PC-3 (cell line): Measurements from ENCODE around the gene USF3. TPM values are rescaled to one million over a fixed set of nuclear protein-coding genes. Genes with fewer than 3 reads are reported as not detected.

ENCODE experiments used
- ATAC-seq: fragments of 200-7000 bp; cut with Tn5 transposase; 2 replicates; pipeline ENCODE4 v1.9.1; 2020; ENCODE audit warnings: mild to moderate bottlenecking, moderate library complexity
- BruUV-seq: library from RNA; stranded (reverse); fragments of 400-500 nt; replicated peaks from 2 replicates; lab custom pipeline; 2021; lab: Mats Ljungman, UMichigan
- CTCF ChIA-PET: fragments of 300-600 bp; sonication (Branson Sonifier 250); formaldehyde crosslinking; loops from one replicate; lab custom pipeline; 2022; ENCODE audit warnings: antibody characterized with exemption; lab: Charles Lee
- POLR2A ChIA-PET: fragments of 300-600 bp; sonication (Branson Sonifier 250); formaldehyde crosslinking; loops from one replicate; lab custom pipeline; 2022; ENCODE audit warnings: antibody characterized with exemption; ENCODE audit not compliant: unreplicated experiment; lab: Charles Lee
- DNase-seq: peaks from one replicate; pipeline ENCODE4 v3.0.0-alpha.2; 2015
- H2AFZ ChIP-seq: fragments of 300-600 bp; sonication (generic); 2 replicates; pipeline ENCODE4 v1.6.0; 2016; ENCODE audit warnings: antibody characterized with exemption, low read length
- H3F3A ChIP-seq: fragments of 300-600 bp; sonication (generic); one replicate; pipeline ENCODE4 v1.6.0; 2017; ENCODE audit warnings: antibody characterized with exemption, low read length, control low read depth, mild to moderate bottlenecking; ENCODE audit not compliant: unreplicated experiment
- H3K27ac ChIP-seq: fragments of 300-600 bp; sonication (generic); 2 replicates; pipeline ENCODE4 v1.5.1; 2016; ENCODE audit warnings: mild to moderate bottlenecking, low read length
- H3K27me3 ChIP-seq: fragments of 300-600 bp; sonication (generic); 2 replicates; pipeline ENCODE4 v1.6.1; 2016; ENCODE audit warnings: low read length, mixed read lengths
- H3K36me3 ChIP-seq: fragments of 300-600 bp; sonication (generic); 2 replicates; pipeline ENCODE4 v1.6.1; 2016; ENCODE audit warnings: low read depth, mixed run types, low read length, mixed read lengths
- H3K4me1 ChIP-seq: fragments of 300-600 bp; sonication (generic); 2 replicates; pipeline ENCODE4 v1.5.1; 2016; ENCODE audit warnings: low read length; ENCODE audit not compliant: insufficient read depth
- H3K4me2 ChIP-seq: fragments of 300-600 bp; sonication (generic); 2 replicates; pipeline ENCODE4 v1.6.0; 2016; ENCODE audit warnings: low read length
- H3K4me3 ChIP-seq: fragments of 300-600 bp; sonication (generic); 2 replicates; pipeline ENCODE4 v1.5.1; 2016; ENCODE audit warnings: mild to moderate bottlenecking, low read length, mixed read lengths
- H3K79me2 ChIP-seq: fragments of 300-600 bp; sonication (generic); 2 replicates; pipeline ENCODE4 v1.6.1; 2017; ENCODE audit warnings: low read length, mixed read lengths
- H3K9ac ChIP-seq: fragments of 300-600 bp; sonication (generic); 2 replicates; pipeline ENCODE4 v1.6.0; 2016; ENCODE audit warnings: mild to moderate bottlenecking, low read length
- H3K9me2 ChIP-seq: fragments of 300-600 bp; sonication (generic); replicated peaks from 2 replicates; pipeline ENCODE4 v1.6.1; 2016; ENCODE audit warnings: mixed run types, low read length, mixed read lengths
- H3K9me3 ChIP-seq: fragments of 300-600 bp; sonication (generic); 2 replicates; pipeline ENCODE4 v1.6.1; 2016; ENCODE audit warnings: low read length, mixed read lengths
- H4K20me1 ChIP-seq: fragments of 300-600 bp; sonication (generic); 2 replicates; pipeline ENCODE4 v1.6.1; 2016; ENCODE audit warnings: low read length, mixed read lengths
- CTCF ChIP-seq: fragments of 300-600 bp; sonication (generic); conservative IDR thresholded peaks from 2 replicates; pipeline ENCODE4 v1.5.1; 2017; ENCODE audit warnings: antibody characterized with exemption, low read depth, mild to moderate bottlenecking, low read length
- EZH2 ChIP-seq: fragments of 300-600 bp; sonication (generic); IDR thresholded peaks from one replicate; pipeline ENCODE4 v1.6.1; 2017; ENCODE audit warnings: antibody characterized with exemption, mild to moderate bottlenecking, low read length; ENCODE audit not compliant: unreplicated experiment
- EZH2phosphoT487 ChIP-seq: fragments of 300-600 bp; sonication (generic); IDR thresholded peaks from 2 replicates; pipeline ENCODE4 v1.6.1; 2018; ENCODE audit warnings: mild to moderate bottlenecking, antibody characterized with exemption, low read length, borderline replicate concordance
- intact Hi-C: fragments of 100-400 bp; cut with micrococcal nuclease; formaldehyde crosslinking; loops from 2 replicates; pipeline ENCODE4 v1.9.0; 2023
- total RNA-seq: library from RNA; depleted of rRNA; stranded (reverse); fragments of >200 nt; gene quantifications from 2 replicates; pipeline ENCODE4 v1.2.3, GENCODE V29; 2014

Gene USF3
- total RNA-seq, 1 experiment from 2014 or later, result 10.5 TPM

GRCh38 chr3:113717818-113718217 is 21.4 kb upstream of the USF3 start:
- peaks cover 4% of the 10 kb centered on the region; the same call in 1 of the 2 replicates for H3K79me2 ChIP-seq
- ChIA-PET POLR2A (no interaction called here), CTCF (no interaction called here)
- H3K4me2 ChIP-seq, result no peak overlapping the region
- BruUV-seq, result no TSS peak
- H3K27me3 ChIP-seq, result no peaks in the 10 kb centered on the region
- no peak overlapping the region for H3K4me3 ChIP-seq
- TF ChIP-seq CTCF (no peak), EZH2phosphoT487 (no peak), EZH2 (no peak)
- H3K36me3 ChIP-seq, result peaks cover 51% of the 10 kb centered on the region
- H2AFZ ChIP-seq, result no peak overlapping the region
- DNase-seq, result peak; percentile 28
- peaks cover 5% of the 10 kb centered on the region; the same call in 1 of the 2 replicates for H3K4me1 ChIP-seq
- H3K9me3 ChIP-seq, result no peaks in the 10 kb centered on the region
- intact Hi-C loops, result no loop called here
- H3K27ac ChIP-seq, result no peak overlapping the region
- no peak overlapping the region for H3K9ac ChIP-seq
- peak; percentile 37 for ATAC-seq
- H4K20me1 ChIP-seq, result 0 out of 2 replicates have a peak, but pooled peaks cover 3% of the 10 kb centered on the region
- H3F3A ChIP-seq, result no peaks in the 10 kb centered on the region
- no peaks in the 10 kb centered on the region for H3K9me2 ChIP-seq

GRCh38 chr3:113717308-113717707 is 20.9 kb upstream of the USF3 start:
- BruUV-seq, result no TSS peak
- Histone ChIP-seq H3K9me2 (no peaks in the 10 kb centered on the region), H3K79me2 (peaks cover 1% of the 10 kb centered on the region; the same call in 1 of the 2 replicates), H3K4me1 (peaks cover 9% of the 10 kb centered on the region; the same call in 1 of the 2 replicates), H3K27ac (no peak overlapping the region), H3K9ac (no peak overlapping the region), H3K4me2 (no peak overlapping the region), H3K4me3 (no peak overlapping the region), H3F3A (no peaks in the 10 kb centered on the region), H3K36me3 (peaks cover 47% of the 10 kb centered on the region), H3K9me3 (no peaks in the 10 kb centered on the region), H3K27me3 (no peaks in the 10 kb centered on the region), H2AFZ (no peak overlapping the region), H4K20me1 (0 out of 2 replicates have a peak, but pooled peaks cover 3% of the 10 kb centered on the region)
- DNase-seq (no peak), ATAC-seq (no peak)
- ChIA-PET CTCF (no interaction called here), POLR2A (no interaction called here)
- intact Hi-C loops, result no loop called here
- TF ChIP-seq EZH2phosphoT487 (no peak), CTCF (no peak), EZH2 (no peak)

- CTCF ChIA-PET, result no interaction called here
- H3F3A ChIP-seq, result peaks cover 4% of the 10 kb centered on the region
- intact Hi-C loops, result no loop called here
- no peak overlapping the region for H3K27ac ChIP-seq
- H4K20me1 ChIP-seq, result 0 out of 2 replicates have a peak, but pooled peaks cover 3% of the 10 kb centered on the region
- H2AFZ ChIP-seq, result no peak overlapping the region
- H3K4me2 ChIP-seq, result no peak overlapping the region
- peaks cover 11% of the 10 kb centered on the region; the same call in 1 of the 2 replicates for H3K4me1 ChIP-seq
- BruUV-seq, result no TSS peak
- no peak overlapping the region for H3K4me3 ChIP-seq
- H3K27me3 ChIP-seq, result no peaks in the 10 kb centered on the region
- TF ChIP-seq EZH2phosphoT487 (no peak), CTCF (no peak), EZH2 (no peak)
- no peak for DNase-seq
- H3K79me2 ChIP-seq, result no peaks in the 10 kb centered on the region
- POLR2A ChIA-PET, result no interaction called here
- peaks cover 21% of the 10 kb centered on the region; the same call in 1 of the 2 replicates for H3K36me3 ChIP-seq
- H3K9me3 ChIP-seq, result no peaks in the 10 kb centered on the region
- no peak for ATAC-seq
- no peak overlapping the region for H3K9ac ChIP-seq
- no peaks in the 10 kb centered on the region for H3K9me2 ChIP-seq
Measured at GRCh38 chr3:113714702-113715101, 18.3 kb upstream of the USF3 start.
